Measurements from ENCODE around the gene DXO.
"Not testable (repeated sequence)": the region's sequence is repeated elsewhere in the genome, so short reads cannot be mapped to it uniquely, and the experiment has no call there.

The DXO gene

GRCh38 chr6:31980195-31980876 is 8.4 kb upstream of the DXO start:
- not testable (repeated sequence) for DNase-seq (ENCODE audit: low read depth in 2 of 2)

DNA sequence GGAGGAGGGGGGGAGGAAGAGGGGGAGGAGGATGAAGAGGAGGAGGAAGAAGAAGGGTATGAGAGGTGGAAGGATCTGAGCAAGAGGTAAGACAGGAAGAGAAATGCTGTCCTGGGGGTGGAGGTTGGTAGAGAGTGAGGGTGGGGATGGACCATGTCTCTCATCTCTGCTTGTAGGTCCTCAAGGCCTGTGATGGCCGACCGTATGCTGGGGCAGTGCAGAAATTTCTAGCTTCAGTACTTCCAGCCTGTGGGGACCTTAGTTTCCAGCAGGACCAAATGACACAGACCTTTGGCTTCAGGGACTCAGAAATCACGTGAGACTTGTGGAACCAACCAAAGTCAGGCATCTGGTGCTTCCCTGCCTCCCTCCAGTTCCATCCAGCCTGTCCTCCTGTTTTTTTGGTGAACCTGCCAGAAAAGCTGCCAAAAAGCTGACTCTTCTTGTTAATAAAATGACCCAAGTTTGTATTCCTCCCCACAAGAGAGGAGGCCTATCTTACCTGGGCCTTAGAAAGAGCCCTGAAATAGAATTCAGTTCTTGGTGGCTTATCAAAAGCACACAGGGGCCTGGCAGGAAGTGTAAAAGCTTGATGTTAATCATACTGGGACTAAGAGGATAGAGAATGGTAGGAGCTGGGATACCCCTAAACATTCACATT is 7.4 kb upstream of the DXO start:
- DNase-seq (ENCODE audit: low read depth in 2 of 2) = no peak

GRCh38 chr6:31978831-31979230 is 6.9 kb upstream of the DXO start:
- no peak for DNase-seq (ENCODE audit: low read depth in 2 of 2)

- DNase-seq (ENCODE audit: low read depth in 2 of 2) = no peak
Measured at GRCh38 chr6:31977816-31978431, 6.0 kb upstream of the DXO start.

- not testable (repeated sequence) for DNase-seq (ENCODE audit: low read depth in 2 of 2)
Measured at GRCh38 chr6:31976065-31976464, 4.1 kb upstream of the DXO start.

- DNase-seq (ENCODE audit: low read depth in 2 of 2) = no peak
Measured at GRCh38 chr6:31972709-31973350, 892 bp upstream of the DXO start.

- no peak for DNase-seq (ENCODE audit: low read depth in 2 of 2)
Measured at GRCh38 chr6:31971279-31971992, 502 bp downstream of the DXO start.

GRCh38 chr6:31970604-31971271 is 1.2 kb downstream of the DXO start:
- no peak for DNase-seq (ENCODE audit: low read depth in 2 of 2)

GRCh38 chr6:31969712-31970603 is 2.0 kb downstream of the DXO start:
- no peak for DNase-seq (ENCODE audit: low read depth in 2 of 2)

GRCh38 chr6:31968791-31969711 is 2.9 kb downstream of the DXO start:
- DNase-seq (ENCODE audit: low read depth in 2 of 2) = no peak

- DNase-seq (ENCODE audit: low read depth in 2 of 2) = no peak
Measured at GRCh38 chr6:31968326-31968725, 3.6 kb downstream of the DXO start.

DNA sequence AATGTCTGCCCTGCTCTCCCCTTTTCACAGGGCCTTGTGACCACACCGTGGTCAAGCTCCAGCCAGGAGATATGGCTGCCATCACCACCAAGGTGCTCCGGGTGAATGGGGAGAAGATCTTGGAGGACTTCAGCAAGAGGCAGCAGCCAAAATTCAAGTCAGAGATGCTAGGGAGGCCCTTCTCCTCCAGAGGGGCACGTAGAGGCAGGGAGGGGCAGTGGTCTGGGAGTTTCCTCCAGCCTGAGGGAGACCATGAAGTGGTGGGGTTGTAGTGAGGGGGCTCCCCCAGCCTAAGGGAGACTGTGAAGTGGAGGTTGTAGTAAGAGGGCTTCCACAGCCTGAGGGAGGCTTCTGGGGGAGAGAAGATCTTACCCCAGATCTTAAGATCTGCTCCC is 4.0 kb downstream of the DXO start:
- DNase-seq (ENCODE audit: low read depth in 2 of 2) = no peak

GRCh38 chr6:31966997-31967925 is 4.7 kb downstream of the DXO start:
- no peak for DNase-seq (ENCODE audit: low read depth in 2 of 2)

DNA sequence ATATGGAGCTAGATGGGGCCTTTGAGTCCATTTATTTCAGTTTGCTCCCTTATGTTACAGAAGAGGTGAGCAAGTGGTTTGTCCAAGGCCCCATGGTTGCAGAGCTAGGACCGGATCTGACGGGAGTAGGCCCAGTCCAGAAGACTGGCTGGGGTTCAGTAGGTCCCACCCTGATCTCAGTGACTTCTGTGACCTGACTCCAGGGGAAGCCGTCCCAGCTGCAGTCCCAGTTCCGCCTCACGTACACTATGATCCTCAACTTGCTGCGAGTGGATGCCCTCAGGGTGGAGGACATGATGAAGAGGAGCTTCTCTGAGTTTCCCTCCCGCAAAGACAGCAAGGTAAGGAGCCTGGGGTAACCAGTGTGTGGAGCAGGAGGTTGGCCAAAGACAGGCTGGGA is 5.4 kb downstream of the DXO start:
- DNase-seq (ENCODE audit: low read depth in 2 of 2) = no peak

- no peak for DNase-seq (ENCODE audit: low read depth in 2 of 2)
Measured at GRCh38 chr6:31965700-31966099, 6.2 kb downstream of the DXO start.

- DNase-seq (ENCODE audit: low read depth in 2 of 2) = no peak
Measured at GRCh38 chr6:31963921-31964320, 8.0 kb downstream of the DXO start.

DNA sequence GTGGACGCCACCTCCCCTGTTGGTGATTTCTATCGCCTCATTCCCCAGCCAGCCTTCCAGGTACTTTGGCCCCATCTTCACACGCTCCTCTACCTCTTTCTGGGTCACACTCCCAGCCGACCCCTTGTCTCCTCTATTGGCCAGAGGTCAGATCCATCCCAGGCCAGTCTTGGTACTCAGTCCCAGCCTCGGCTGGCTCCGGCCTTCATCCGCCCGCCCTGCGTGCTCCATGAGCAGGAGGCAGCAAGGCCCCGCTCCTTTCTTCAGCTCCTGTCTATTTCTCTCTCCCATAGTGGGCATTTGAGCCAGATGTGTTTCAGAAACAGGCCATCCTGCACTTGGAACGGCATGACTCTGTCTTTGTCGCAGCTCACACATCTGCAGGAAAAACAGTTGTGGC is 10.3 kb downstream of the DXO start:
- DNase-seq (ENCODE audit: low read depth in 2 of 2) = no peak
